ENCODE results near the gene HPF1. TPM values are rescaled to one million over a fixed set of nuclear protein-coding genes. Genes with fewer than 3 reads are reported as not detected.
A peak's percentile ranks its signal among the peaks of the same experiment; 100 is the strongest.

Gene HPF1
- total RNA-seq, 3 donors from 2014 or later: 20.0 to 28.1 (median 27.5) TPM

DNA sequence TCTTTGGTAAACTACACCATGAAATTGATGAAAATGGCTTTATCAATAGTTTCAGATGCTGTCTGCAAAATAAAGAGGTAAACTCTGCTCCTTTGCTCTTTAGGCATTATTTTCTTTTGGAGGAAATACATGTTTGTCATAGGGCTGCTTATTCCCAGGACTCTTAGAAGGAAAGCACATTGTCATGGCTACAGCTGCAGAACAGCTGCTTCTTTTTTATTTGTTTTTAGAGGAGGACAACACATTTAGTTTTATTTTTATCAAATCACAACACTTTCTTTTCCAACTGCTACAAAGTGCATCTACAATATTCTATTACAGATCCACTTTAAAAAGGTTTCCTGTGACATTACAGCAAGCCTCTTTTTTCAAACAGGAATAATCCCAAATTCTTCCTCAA is 12.7 kb upstream of the HPF1 start:
- Histone ChIP-seq H3K27me3 (peaks cover 0 to 12% of the 10 kb centered on the region in 2 donors), H3K36me3 (no peaks in the 10 kb centered on the region), H3K27ac (peak overlapping the region in 1 of 2 donors; percentile 14), H3K4me1 (no peaks in the 10 kb centered on the region), H3K9me3 (no peaks in the 10 kb centered on the region), H3K4me3 (no peak overlapping the region)
- TF ChIP-seq, protein P1, sequence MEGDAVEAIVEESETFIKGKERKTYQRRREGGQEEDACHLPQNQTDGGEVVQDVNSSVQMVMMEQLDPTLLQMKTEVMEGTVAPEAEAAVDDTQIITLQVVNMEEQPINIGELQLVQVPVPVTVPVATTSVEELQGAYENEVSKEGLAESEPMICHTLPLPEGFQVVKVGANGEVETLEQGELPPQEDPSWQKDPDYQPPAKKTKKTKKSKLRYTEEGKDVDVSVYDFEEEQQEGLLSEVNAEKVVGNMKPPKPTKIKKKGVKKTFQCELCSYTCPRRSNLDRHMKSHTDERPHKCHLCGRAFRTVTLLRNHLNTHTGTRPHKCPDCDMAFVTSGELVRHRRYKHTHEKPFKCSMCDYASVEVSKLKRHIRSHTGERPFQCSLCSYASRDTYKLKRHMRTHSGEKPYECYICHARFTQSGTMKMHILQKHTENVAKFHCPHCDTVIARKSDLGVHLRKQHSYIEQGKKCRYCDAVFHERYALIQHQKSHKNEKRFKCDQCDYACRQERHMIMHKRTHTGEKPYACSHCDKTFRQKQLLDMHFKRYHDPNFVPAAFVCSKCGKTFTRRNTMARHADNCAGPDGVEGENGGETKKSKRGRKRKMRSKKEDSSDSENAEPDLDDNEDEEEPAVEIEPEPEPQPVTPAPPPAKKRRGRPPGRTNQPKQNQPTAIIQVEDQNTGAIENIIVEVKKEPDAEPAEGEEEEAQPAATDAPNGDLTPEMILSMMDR (IDR thresholded peaks at IDR 0.05): no peak
- TF ChIP-seq POLR2AphosphoS5 (IDR thresholded peaks at IDR 0.05) (no peak), POLR2A (IDR thresholded peaks at IDR 0.05) (no peak)
- no peak for DNase-seq (ENCODE audit: low spot score in 2 of 2)
- intact Hi-C loops (cut with DNase I; ENCODE audit: low total_unique reads): no loop called here

DNA sequence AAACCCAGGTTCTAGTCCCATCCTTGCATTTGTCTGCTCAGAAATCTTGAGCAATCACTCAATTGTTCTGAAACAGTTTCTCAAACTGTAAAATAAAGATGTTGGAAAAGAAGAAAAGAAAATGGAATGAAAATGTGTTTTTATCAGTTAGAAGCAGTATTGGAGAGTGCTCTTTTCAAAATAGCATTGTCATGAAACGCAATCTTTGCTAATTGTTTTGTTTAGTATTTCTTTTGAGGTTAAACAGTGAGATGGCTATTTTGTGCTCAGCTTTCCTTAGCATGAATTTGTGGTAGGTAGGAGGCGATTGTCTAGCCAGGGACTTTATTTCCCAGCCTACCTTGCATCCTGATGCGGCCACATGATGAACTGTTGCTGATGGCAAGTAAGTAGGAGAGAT is 10.6 kb upstream of the HPF1 start:
- Histone ChIP-seq H3K4me3 (no peak overlapping the region), H3K9me3 (no peaks in the 10 kb centered on the region), H3K27ac (no peak overlapping the region), H3K36me3 (no peaks in the 10 kb centered on the region), H3K4me1 (no peaks in the 10 kb centered on the region), H3K27me3 (no peaks in the 10 kb centered on the region)
- no peak for DNase-seq (ENCODE audit: low spot score in 2 of 2)
- TF ChIP-seq POLR2A (IDR thresholded peaks at IDR 0.05) (no peak), POLR2AphosphoS5 (IDR thresholded peaks at IDR 0.05) (no peak)
- TF ChIP-seq, protein P1 (IDR thresholded peaks at IDR 0.05): no peak
- intact Hi-C loops (cut with DNase I; ENCODE audit: low total_unique reads): no loop called here

DNA sequence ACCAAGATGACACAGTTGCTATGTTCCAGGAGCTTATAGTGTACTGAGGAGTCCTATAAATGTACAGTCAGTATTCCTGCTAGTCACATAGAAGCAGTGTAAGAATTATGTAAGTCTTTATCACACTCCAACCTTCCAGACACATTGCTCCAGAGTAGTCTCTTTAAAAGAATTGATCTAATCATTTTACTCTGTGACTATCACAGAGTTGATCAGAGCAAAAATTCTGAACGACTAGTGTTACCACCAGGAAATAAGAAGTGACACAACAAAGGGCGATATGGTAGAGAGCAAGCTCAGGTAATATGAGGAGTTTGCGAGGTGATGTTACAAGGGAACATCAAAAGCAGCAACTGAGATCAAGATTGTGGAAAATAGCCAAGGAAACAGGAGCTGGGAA is 9.0 kb upstream of the HPF1 start:
- H3K36me3 ChIP-seq: no peaks in the 10 kb centered on the region
- DNase-seq (ENCODE audit: low spot score in 2 of 2): no peak
- no peak for TF ChIP-seq POLR2AphosphoS5 (IDR thresholded peaks at IDR 0.05)
- no peak for TF ChIP-seq POLR2A (IDR thresholded peaks at IDR 0.05)
- TF ChIP-seq, protein P1 (IDR thresholded peaks at IDR 0.05): no peak
- H3K4me1 ChIP-seq: no peaks in the 10 kb centered on the region
- intact Hi-C loops (cut with DNase I; ENCODE audit: low total_unique reads): no loop called here
- no peak overlapping the region for H3K4me3 ChIP-seq
- no peaks in the 10 kb centered on the region for H3K27me3 ChIP-seq
- H3K27ac ChIP-seq: no peak overlapping the region
- no peaks in the 10 kb centered on the region for H3K9me3 ChIP-seq

DNA sequence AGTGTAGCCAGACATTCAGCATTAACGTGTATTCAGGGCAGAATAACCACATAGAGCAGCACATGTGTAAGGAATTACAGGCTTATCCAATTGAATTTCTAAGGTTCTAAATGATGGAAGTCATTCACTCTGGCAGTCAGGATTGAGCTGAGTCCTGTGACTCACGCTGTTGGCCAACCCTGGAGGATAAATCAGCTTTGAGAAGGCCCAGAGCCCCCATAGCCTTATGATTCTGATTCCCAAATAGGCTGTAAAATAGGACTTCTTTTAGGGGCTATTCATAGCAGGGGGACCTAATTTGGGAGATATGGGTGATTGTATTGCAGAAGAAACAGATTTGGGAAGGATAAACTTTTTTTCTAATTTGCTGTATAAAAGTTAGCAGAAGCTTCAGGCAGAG is 8.1 kb upstream of the HPF1 start:
- Histone ChIP-seq H3K4me3 (no peak overlapping the region), H3K36me3 (no peaks in the 10 kb centered on the region)
- intact Hi-C loops (cut with DNase I; ENCODE audit: low total_unique reads): no loop called here

DNA sequence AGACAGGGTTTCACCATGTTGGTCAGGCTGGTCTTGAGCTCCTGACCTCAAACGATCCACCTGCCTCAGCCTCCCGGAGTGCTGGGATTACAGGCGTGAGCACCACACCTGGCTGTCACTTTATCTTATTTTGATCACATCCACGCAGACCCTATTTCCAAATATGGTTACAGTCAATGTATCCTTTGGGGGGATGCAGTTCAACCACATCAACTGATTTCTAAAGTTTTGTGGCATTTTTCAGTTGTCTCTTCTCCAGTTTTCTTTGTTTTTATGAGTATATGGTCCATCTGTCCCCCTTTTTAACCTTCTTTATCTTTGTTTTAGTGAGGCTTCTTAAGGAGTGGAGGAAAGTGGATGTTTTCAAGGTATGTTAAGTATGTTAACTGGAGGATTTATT is 4.1 kb upstream of the HPF1 start:
- intact Hi-C loops (cut with DNase I; ENCODE audit: low total_unique reads): no loop called here
- H3K27me3 ChIP-seq: no peaks in the 10 kb centered on the region
- H3K36me3 ChIP-seq: no peaks in the 10 kb centered on the region
- peaks cover 0 to 1% of the 10 kb centered on the region in 2 donors for H3K4me1 ChIP-seq
- no peak overlapping the region for H3K4me3 ChIP-seq
- no peak for DNase-seq (ENCODE audit: low spot score in 2 of 2)
- H3K9me3 ChIP-seq: no peaks in the 10 kb centered on the region
- TF ChIP-seq, protein P1 (IDR thresholded peaks at IDR 0.05): no peak
- no peak for TF ChIP-seq POLR2AphosphoS5 (IDR thresholded peaks at IDR 0.05)
- H3K27ac ChIP-seq: no peak overlapping the region

More for the DNA sequence above, 8.1 kb upstream of the HPF1 start:
- H3K4me1 ChIP-seq: no peaks in the 10 kb centered on the region
- TF ChIP-seq POLR2A (IDR thresholded peaks at IDR 0.05): no peak
- no peak for TF ChIP-seq POLR2AphosphoS5 (IDR thresholded peaks at IDR 0.05)
- TF ChIP-seq, protein P1 (IDR thresholded peaks at IDR 0.05): no peak
- H3K9me3 ChIP-seq: no peaks in the 10 kb centered on the region
- no peak for DNase-seq (ENCODE audit: low spot score in 2 of 2)
- no peaks in the 10 kb centered on the region for H3K27me3 ChIP-seq
- H3K27ac ChIP-seq: no peak overlapping the region

Measured in breast epithelium (tissue), 4 donors.